ENCODE results near the gene NKX1-1. TPM values are rescaled to one million over a fixed set of nuclear protein-coding genes. Genes with fewer than 3 reads are reported as not detected.

NKX1-1 gene
- total RNA-seq, 6 donors from 2014 or later, result not detected

DNA sequence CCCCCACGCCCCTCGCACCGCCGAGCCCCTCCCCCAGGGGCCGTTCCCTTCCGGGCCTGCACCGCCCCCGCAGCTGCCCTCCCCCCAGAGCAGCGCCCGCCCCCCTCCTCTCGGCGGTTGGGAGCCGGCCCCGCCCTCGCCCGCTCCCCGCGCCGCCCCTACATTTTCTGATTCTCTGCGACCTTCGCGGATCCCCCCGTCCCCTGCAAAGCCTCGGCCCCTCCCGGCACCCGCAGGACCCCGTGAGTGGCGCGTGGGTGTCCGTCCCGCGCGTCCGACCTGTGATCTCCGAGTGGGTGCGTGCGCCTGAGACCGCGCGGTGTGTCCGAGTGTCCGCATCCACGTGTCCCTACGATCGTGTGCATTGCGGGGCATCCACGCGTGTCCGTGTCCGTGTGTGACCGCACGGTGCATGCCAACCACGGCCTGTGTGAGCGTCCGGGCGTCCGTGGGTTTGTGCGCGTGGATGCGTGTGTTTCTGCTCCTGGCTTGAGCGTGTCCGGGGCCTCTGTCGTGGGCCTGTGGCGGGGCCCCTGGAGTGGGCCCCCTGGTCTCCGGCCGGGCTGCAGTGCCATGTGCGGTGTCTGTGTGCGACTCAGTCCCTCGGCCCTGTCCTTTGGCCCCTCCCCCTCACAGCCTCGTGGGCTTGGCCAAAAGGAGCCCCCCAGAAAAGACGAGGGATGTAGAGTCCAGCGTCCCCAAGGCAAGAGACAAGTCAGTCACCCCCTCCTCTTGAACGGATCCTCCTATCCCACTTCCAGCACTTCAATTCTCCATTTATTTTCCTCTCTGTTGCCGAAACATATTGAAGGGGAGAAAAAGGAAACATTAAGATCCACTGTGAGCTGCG lies 8.8 kb upstream of the NKX1-1 start:
- Histone ChIP-seq H3K9me3 (no peaks in the 10 kb centered on the region), H3K4me1 (peaks cover 0 to 6% (median 0%) of the 10 kb centered on the region in 4 donors), H3K27me3 (peaks cover 0 to 52% (median 15%) of the 10 kb centered on the region in 4 donors), H3K36me3 (no peaks in the 10 kb centered on the region), H3K4me3 (no peak overlapping the region), H3K27ac (no peak overlapping the region)
- no peak for TF ChIP-seq POLR2A (IDR thresholded peaks at IDR 0.05)
- TF ChIP-seq EP300 (IDR thresholded peaks at IDR 0.05), result no peak
- no peak for TF ChIP-seq POLR2AphosphoS5 (IDR thresholded peaks at IDR 0.05)
- TF ChIP-seq CTCF (IDR thresholded peaks at IDR 0.05), result no peak
- WGBS, 2 donors, result 41 to 47% methylated on average over 10 to 46 of the region's 75 CpGs
- peak in 1 of 2 donors; percentile 66 for DNase-seq
- ATAC-seq (ENCODE audit: low FRiP score in 2 of 2), result no peak

- peaks cover 0 to 63% (median 20%) of the 10 kb centered on the region in 4 donors for H3K27me3 ChIP-seq
- H3K9me3 ChIP-seq, result no peaks in the 10 kb centered on the region
- H3K4me3 ChIP-seq, result no peak overlapping the region
- WGBS, 2 donors, result 22 to 26% methylated on average over 28 to 41 of the region's 77 CpGs
- peak in 1 of 2 donors; percentile 68 for DNase-seq
- H3K36me3 ChIP-seq, result no peaks in the 10 kb centered on the region
- no peak overlapping the region for H3K27ac ChIP-seq
- no peak for ATAC-seq (ENCODE audit: low FRiP score in 2 of 2)
- no peak for TF ChIP-seq POLR2AphosphoS5 (IDR thresholded peaks at IDR 0.05)
- TF ChIP-seq CTCF (IDR thresholded peaks at IDR 0.05), result no peak
- TF ChIP-seq POLR2A (IDR thresholded peaks at IDR 0.05), result no peak
- no peak for TF ChIP-seq EP300 (IDR thresholded peaks at IDR 0.05)
- peaks cover 0 to 6% (median 0%) of the 10 kb centered on the region in 4 donors for H3K4me1 ChIP-seq
These were observed 7.6 kb upstream of the NKX1-1 start for GRCh38 chr4:1413687-1414479.

GRCh38 chr4:1413204-1413663 lies 7.0 kb upstream of the NKX1-1 start:
- Histone ChIP-seq H3K4me3 (no peak overlapping the region), H3K27ac (no peak overlapping the region), H3K36me3 (no peaks in the 10 kb centered on the region), H3K9me3 (no peaks in the 10 kb centered on the region), H3K4me1 (peaks cover 0 to 9% (median 0%) of the 10 kb centered on the region in 4 donors), H3K27me3 (peaks cover 0 to 70% (median 23%) of the 10 kb centered on the region in 4 donors)
- TF ChIP-seq EP300 (IDR thresholded peaks at IDR 0.05) (no peak), POLR2AphosphoS5 (IDR thresholded peaks at IDR 0.05) (no peak), POLR2A (IDR thresholded peaks at IDR 0.05) (no peak), CTCF (IDR thresholded peaks at IDR 0.05) (no peak)
- DNase-seq (no peak), ATAC-seq (ENCODE audit: low FRiP score in 2 of 2) (no peak)
- 54 to 55% methylated on average over 7 to 16 of the region's 16 CpGs for WGBS, 2 donors

DNA sequence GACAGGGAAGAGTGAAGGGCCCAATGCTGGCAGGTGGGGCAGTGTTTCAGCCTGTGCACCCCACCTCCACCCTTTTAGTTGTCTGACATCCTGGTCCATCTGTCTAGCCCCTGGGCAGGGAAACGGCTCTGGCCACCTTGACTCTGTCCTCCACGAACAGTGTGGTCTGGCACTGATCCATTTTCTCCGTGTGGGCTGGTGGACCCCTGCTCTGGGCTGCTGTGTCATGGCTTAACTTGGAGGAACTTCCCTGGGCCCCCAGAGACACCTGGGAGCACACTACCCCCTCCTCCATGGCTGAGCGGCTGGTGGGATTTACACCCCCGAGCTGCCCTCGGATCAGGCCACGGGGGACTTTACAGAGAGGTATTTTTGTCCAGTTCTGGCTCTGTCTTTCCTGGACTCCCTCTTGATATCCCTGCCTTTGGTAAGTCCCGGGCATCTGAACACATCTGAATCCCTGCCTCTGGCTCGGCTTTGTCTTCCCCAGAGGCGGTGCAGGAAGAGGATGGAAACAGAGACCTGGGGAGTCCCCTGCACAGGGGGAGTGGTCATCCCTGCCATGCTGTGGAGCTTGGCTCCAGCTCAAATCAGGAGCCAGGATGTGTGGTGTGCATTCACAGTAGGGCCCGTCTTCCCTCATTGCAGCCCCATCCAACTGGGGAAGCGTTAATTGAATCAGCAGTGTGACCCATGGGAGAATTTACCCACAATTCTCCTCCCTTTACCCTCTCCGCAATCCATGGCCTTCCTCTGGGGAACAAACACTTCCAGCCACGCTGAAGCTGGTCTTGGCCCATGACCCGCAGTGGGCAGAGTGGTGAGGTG lies 6.3 kb upstream of the NKX1-1 start:
- no peak overlapping the region for H3K27ac ChIP-seq
- peaks cover 0 to 76% (median 26%) of the 10 kb centered on the region in 4 donors for H3K27me3 ChIP-seq
- DNase-seq (no peak), ATAC-seq (ENCODE audit: low FRiP score in 2 of 2) (no peak)
- H3K4me3 ChIP-seq, result no peak overlapping the region
- no peaks in the 10 kb centered on the region for H3K36me3 ChIP-seq
- H3K9me3 ChIP-seq, result no peaks in the 10 kb centered on the region
- TF ChIP-seq CTCF (IDR thresholded peaks at IDR 0.05) (no peak), EP300 (IDR thresholded peaks at IDR 0.05) (no peak), POLR2AphosphoS5 (IDR thresholded peaks at IDR 0.05) (no peak), POLR2A (IDR thresholded peaks at IDR 0.05) (no peak)
- WGBS, 2 donors, result 52 to 66% methylated on average over 8 to 15 of the region's 15 CpGs
- peaks cover 0 to 15% (median under 1%) of the 10 kb centered on the region in 4 donors for H3K4me1 ChIP-seq
